Choroid plexus epithelial cell (primary cell): Measurements from ENCODE around the gene OXCT2.

Experiments used
- DNase-seq: peaks from one replicate; pipeline ENCODE4 v3.0.0-alpha.2; 2010; ENCODE audit warnings: low read depth
- H3K4me3 ChIP-seq: 2 replicates; pipeline ENCODE4 v1.5.1; 2011; ENCODE audit warnings: low read depth, mild to moderate bottlenecking, control low read depth, low read length, moderate library complexity
- TF ChIP-seq, protein P1 (sequence below): conservative IDR thresholded peaks from 2 replicates; pipeline ENCODE4 v1.5.1; 2011; ENCODE audit warnings: low read depth, mild to moderate bottlenecking, control low read depth, inconsistent platforms, low read length, moderate library complexity

Gene OXCT2

GRCh38 chr1:39745016-39745670 is 26.0 kb downstream of the OXCT2 start:
- TF ChIP-seq, protein P1, sequence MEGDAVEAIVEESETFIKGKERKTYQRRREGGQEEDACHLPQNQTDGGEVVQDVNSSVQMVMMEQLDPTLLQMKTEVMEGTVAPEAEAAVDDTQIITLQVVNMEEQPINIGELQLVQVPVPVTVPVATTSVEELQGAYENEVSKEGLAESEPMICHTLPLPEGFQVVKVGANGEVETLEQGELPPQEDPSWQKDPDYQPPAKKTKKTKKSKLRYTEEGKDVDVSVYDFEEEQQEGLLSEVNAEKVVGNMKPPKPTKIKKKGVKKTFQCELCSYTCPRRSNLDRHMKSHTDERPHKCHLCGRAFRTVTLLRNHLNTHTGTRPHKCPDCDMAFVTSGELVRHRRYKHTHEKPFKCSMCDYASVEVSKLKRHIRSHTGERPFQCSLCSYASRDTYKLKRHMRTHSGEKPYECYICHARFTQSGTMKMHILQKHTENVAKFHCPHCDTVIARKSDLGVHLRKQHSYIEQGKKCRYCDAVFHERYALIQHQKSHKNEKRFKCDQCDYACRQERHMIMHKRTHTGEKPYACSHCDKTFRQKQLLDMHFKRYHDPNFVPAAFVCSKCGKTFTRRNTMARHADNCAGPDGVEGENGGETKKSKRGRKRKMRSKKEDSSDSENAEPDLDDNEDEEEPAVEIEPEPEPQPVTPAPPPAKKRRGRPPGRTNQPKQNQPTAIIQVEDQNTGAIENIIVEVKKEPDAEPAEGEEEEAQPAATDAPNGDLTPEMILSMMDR, result no peak
- DNase-seq, result no peak
- no peak overlapping the region for H3K4me3 ChIP-seq

GRCh38 chr1:39738622-39739366 is 32.4 kb downstream of the OXCT2 start, which contains the start of gene PPIE:
Gene PPIE (plus strand): TSS chr1:39738882. CDS start chr1:39738901, 19 bp downstream.
- TF ChIP-seq, protein P1, result no peak
- DNase-seq, result peak; percentile 93
- H3K4me3 ChIP-seq, result peak within 1 kb of the TSS; percentile 96

DNA sequence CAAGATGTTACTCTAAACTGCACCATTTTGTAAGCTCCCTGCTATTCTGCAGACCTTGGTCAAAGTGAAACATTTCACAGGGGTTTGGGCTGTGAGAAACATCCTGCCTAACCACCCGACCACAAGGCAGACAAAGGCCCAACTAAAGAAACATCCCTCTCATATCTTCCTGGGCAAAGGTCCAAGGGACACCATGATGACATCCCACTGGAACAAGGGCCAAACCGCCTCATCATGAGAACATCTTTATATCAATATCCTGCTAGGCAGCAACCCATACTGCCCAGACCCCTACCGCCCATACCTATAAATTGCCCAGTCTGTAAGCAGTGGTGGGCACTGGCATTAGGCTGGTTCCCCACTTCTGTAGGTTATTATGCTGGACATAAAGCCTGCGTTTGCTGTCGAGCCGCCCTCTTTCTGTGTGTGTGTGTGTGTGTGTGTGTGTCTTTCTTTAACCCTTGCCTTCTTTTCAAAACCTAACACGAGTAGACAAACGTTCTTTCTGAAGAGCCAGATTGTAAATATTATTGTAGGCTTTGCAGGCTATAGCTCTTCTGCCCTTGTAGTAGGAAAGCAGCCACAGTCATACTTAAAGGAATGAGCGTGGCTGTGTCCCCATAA is 33.5 kb downstream of the OXCT2 start:
- no peak overlapping the region for H3K4me3 ChIP-seq
- DNase-seq, result peak; percentile 96
- TF ChIP-seq, protein P1, result no peak

DNA sequence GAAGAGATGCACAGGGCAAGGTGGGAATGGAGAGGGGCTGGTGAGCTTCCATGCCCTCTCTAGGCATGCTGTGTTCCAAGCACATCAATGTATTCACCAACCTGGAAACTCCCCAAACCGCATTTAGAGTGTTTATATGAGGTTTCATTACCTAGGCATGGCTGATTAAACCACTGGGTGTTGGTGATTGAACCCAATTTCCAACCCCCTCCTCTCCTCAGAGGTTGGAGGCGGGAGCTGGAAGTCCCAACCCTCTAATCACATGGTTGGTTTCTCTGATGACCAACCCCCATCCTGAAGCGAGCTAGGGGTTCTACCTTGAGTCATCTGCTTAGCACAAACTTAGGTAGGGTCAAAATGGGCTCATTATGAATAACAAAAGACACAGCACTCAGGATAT is 35.4 kb downstream of the OXCT2 start:
- no peak for DNase-seq
- TF ChIP-seq, protein P1, result no peak
- no peak overlapping the region for H3K4me3 ChIP-seq

DNA sequence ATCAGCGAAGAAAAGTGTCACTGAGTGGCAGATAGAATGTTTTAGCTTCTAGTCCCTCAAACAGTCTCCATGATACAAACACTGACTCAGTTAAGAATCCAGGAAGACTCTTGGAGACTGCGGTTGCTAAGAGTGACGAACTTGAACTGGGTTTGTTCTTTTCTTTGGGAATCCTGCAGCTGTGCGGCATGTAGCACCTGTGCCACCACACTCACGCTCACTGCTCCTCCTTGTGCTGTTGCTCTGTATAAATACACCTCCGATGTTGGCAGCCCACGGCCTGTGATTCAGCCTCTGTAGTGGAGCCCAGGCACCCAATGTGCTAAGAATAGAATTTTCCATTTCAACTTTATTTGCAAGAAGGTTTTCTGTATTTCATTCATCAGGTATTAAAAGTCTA is 38.0 kb downstream of the OXCT2 start:
- H3K4me3 ChIP-seq, result no peak overlapping the region
- DNase-seq, result no peak
- TF ChIP-seq, protein P1, result no peak

DNA sequence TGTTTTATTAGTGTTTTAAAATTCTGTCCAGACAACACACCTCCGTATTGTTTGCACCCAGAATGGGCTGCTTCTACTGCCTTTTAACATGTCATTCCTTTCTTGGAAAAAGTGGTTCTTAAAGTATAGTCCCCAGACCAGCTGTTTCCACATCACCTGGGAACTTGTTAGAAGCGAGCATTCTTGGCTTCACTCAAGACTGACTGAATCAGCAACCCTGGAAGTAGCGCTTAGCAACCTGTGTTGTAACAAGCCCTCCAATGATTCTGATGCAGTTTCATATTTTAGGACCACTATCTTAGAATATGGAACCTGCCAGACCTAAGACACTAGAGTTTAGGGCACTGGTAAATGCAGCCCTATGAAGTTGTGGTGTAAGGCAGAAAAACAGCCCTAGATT is 38.4 kb downstream of the OXCT2 start:
- TF ChIP-seq, protein P1, result no peak
- H3K4me3 ChIP-seq, result no peak overlapping the region
- DNase-seq, result peak; percentile 51
